ENCODE results near the gene P2RY2. TPM values are rescaled to one million over a fixed set of nuclear protein-coding genes. Genes with fewer than 3 reads are reported as not detected.

Gene P2RY2
- total RNA-seq, 2 donors from 2014 or later, result 14.5 to 20.4 TPM

- peak in 1 of 2 donors; percentile 17 for DNase-seq
- no peak for ATAC-seq
- intact Hi-C loops (cut with DNase I, micrococcal nuclease), result no loop called here
Observed at GRCh38 chr11:73199446-73199845, 18.6 kb upstream of the P2RY2 start.

GRCh38 chr11:73200256-73200655 lies 17.8 kb upstream of the P2RY2 start:
- DNase-seq, result no peak
- ATAC-seq, result no peak
- intact Hi-C loops (cut with DNase I, micrococcal nuclease), result no loop called here

GRCh38 chr11:73201249-73201648 lies 16.8 kb upstream of the P2RY2 start:
- no peak for ATAC-seq
- peak in 1 of 2 donors; percentile 17 for DNase-seq
- intact Hi-C loops (cut with DNase I, micrococcal nuclease), result no loop called here

- ATAC-seq (no peak), DNase-seq (peak in 1 of 2 donors; percentile 9)
- intact Hi-C loops (cut with DNase I, micrococcal nuclease), result no loop called here
Observed at GRCh38 chr11:73201888-73202780, 15.9 kb upstream of the P2RY2 start.

- ATAC-seq (no peak), DNase-seq (no peak)
- intact Hi-C loops (cut with DNase I, micrococcal nuclease), result no loop called here
Observed at GRCh38 chr11:73203322-73203721, 14.8 kb upstream of the P2RY2 start.

- ATAC-seq, result no peak
- intact Hi-C loops (cut with DNase I, micrococcal nuclease), result no loop called here
- DNase-seq, result no peak
Observed at GRCh38 chr11:73203790-73204189, 14.3 kb upstream of the P2RY2 start.

- ATAC-seq (no peak), DNase-seq (peak in 1 of 2 donors; percentile 45)
- intact Hi-C loops (cut with DNase I, micrococcal nuclease), result no loop called here
Observed at GRCh38 chr11:73204711-73205121, 13.4 kb upstream of the P2RY2 start.

- intact Hi-C loops (cut with DNase I, micrococcal nuclease), result no loop called here
- peak in 1 of 2 donors; percentile 20 for DNase-seq
- ATAC-seq, result peak; percentile 63
Observed at GRCh38 chr11:73205661-73206343, 12.3 kb upstream of the P2RY2 start.

- ATAC-seq, result peak; percentile 24
Observed at GRCh38 chr11:73206801-73207200, 11.3 kb upstream of the P2RY2 start.

GRCh38 chr11:73209892-73210291 lies 8.2 kb upstream of the P2RY2 start:
- ATAC-seq (no peak), DNase-seq (no peak)
- intact Hi-C loops (cut with DNase I, micrococcal nuclease), result no loop called here

More at GRCh38 chr11:73206801-73207200, 11.3 kb upstream of the P2RY2 start:
- no peak for DNase-seq
- intact Hi-C loops (cut with DNase I, micrococcal nuclease), result no loop called here

GRCh38 chr11:73210916-73211667 lies 7.0 kb upstream of the P2RY2 start:
- intact Hi-C loops (cut with DNase I, micrococcal nuclease), result no loop called here

GRCh38 chr11:73213196-73214143 lies 4.6 kb upstream of the P2RY2 start:
- no peak for DNase-seq
- ATAC-seq, result no peak
- intact Hi-C loops (cut with DNase I, micrococcal nuclease), result no loop called here

More at GRCh38 chr11:73210916-73211667, 7.0 kb upstream of the P2RY2 start:
- DNase-seq (no peak), ATAC-seq (no peak)

GRCh38 chr11:73215191-73216134 lies 2.6 kb upstream of the P2RY2 start:
- DNase-seq (no peak), ATAC-seq (no peak)
- intact Hi-C loops (cut with DNase I, micrococcal nuclease), result no loop called here

GRCh38 chr11:73216465-73216864 lies 1.6 kb upstream of the P2RY2 start:
- intact Hi-C loops (cut with DNase I, micrococcal nuclease), result no loop called here
- no peak for DNase-seq
- no peak for ATAC-seq

GRCh38 chr11:73217131-73217809 lies 811 bp upstream of the P2RY2 start:
- ATAC-seq, result no peak
- DNase-seq, result no peak
- intact Hi-C loops (cut with DNase I, micrococcal nuclease), result no loop called here

GRCh38 chr11:73217810-73218105 lies 323 bp upstream of the P2RY2 start:
- intact Hi-C loops (cut with DNase I, micrococcal nuclease), result no loop called here
- DNase-seq, result no peak
- no peak for ATAC-seq

- no peak for DNase-seq
- intact Hi-C loops (cut with DNase I, micrococcal nuclease), result no loop called here
- ATAC-seq, result no peak
Observed at GRCh38 chr11:73218830-73219215, 742 bp downstream of the P2RY2 start.

All from left colon (tissue), 2 donors.